ENCODE measurements around the gene PRDM11. TPM values are rescaled to one million over a fixed set of nuclear protein-coding genes. Genes with fewer than 3 reads are reported as not detected.

Gene PRDM11
- total and polyA plus RNA-seq, 2 of the 4 experiments (the other 2 are of a cell fraction) = 2.2 to 2.7 TPM

GRCh38 chr11:45156201-45156600 is 9.8 kb downstream of the PRDM11 start:
- H3K4ac ChIP-seq (ENCODE audit: low read depth, low read length) = no peak overlapping the region
- ChIA-PET CTCF (no interaction called here), POLR2A (ENCODE audit: unreplicated experiment) (no interaction called here)
- no peak overlapping the region for H2BK5ac ChIP-seq (ENCODE audit: low read depth, low read length, poor library complexity, severe bottlenecking)
- TF ChIP-seq ELK1 (IDR thresholded peaks at IDR 0.05; ENCODE audit: borderline replicate concordance, low read depth, low read length) (no peak), NFE2L2 (IDR thresholded peaks at IDR 0.05; ENCODE audit: low read depth, low read length) (no peak), CEBPB (IDR thresholded peaks at IDR 0.05; ENCODE audit: low read depth, low read length) (no peak), MXI1 (IDR thresholded peaks at IDR 0.05; ENCODE audit: borderline replicate concordance, low read depth, low read length) (no peak), RAD21 (IDR thresholded peaks at IDR 0.05; ENCODE audit: low read length) (no peak), MAFK (IDR thresholded peaks at IDR 0.05; ENCODE audit: low read depth, low read length) (no peak)
- intact Hi-C loops (cut with micrococcal nuclease) (no loop called here), dilution Hi-C loops (cut with HindIII; ENCODE audit: low sequenced_read_pairs, unreplicated experiment) (no loop called here), in situ Hi-C loops (cut with MboI; ENCODE audit: low sequenced_read_pairs) (no loop called here)
- no peak overlapping the region for H3K4me2 ChIP-seq (ENCODE audit: low read depth, low read length)
- H3K9me1 ChIP-seq (ENCODE audit: insufficient read depth, low read length) = no peaks in the 10 kb centered on the region; the same call in 1 of the 2 replicates
- H3K18ac ChIP-seq (ENCODE audit: low read depth, low read length) = no peak overlapping the region
- H3K4me3 ChIP-seq (ENCODE audit: insufficient read depth, low read depth, low read length) = no peak overlapping the region
- H3K79me1 ChIP-seq (ENCODE audit: low read depth in 1 of 2, low read length in 2 of 2) = no peaks in the 10 kb centered on the region; a peak in 1 of 4 replicates
- H3K56ac ChIP-seq (ENCODE audit: extremely low read depth, insufficient read depth, low read length) = no peak overlapping the region
- H3K23ac ChIP-seq (ENCODE audit: low read depth, low read length) = no peak overlapping the region
- H2AK9ac ChIP-seq (replicated peaks; ENCODE audit: low read depth, low read length, poor library complexity) = no peak overlapping the region
- no peak overlapping the region for H4K5ac ChIP-seq (ENCODE audit: low read depth, low read length)
- no TSS peak for BruUV-seq (replicated peaks)
- H4K91ac ChIP-seq (ENCODE audit: insufficient read depth, low read depth, low read length) = no peak overlapping the region
- H2BK20ac ChIP-seq (ENCODE audit: low read depth, low read length) = no peak overlapping the region
- no peak for DNase-seq
- H4K8ac ChIP-seq (ENCODE audit: low read depth in 2 of 2, low read length in 2 of 2) = no peak overlapping the region
- H3K14ac ChIP-seq (replicated peaks; ENCODE audit: low read depth, low read length) = no peak overlapping the region
- H3K4me1 ChIP-seq (ENCODE audit: control insufficient read depth, insufficient read depth, low read length) = peaks cover 10% of the 10 kb centered on the region
- no peak overlapping the region for H3K27ac ChIP-seq (ENCODE audit: insufficient read depth, low read length)
- no peak overlapping the region for H2BK15ac ChIP-seq (ENCODE audit: low read depth, low read length)
- H2BK120ac ChIP-seq (ENCODE audit: low read depth, low read length) = no peak overlapping the region
- H4K20me1 ChIP-seq (ENCODE audit: insufficient read depth, low read length) = peaks cover 10% of the 10 kb centered on the region
- WGBS, 2 experiments (ENCODE audit: extremely low coverage in 2 of 2, insufficient read length in 1 of 2) = no CpG with 5 or more reads among the region's 6 CpGs
- H2AK5ac ChIP-seq (ENCODE audit: low read depth, low read length) = no peak overlapping the region
- no peaks in the 10 kb centered on the region for H3K36me3 ChIP-seq (ENCODE audit: control insufficient read depth, insufficient read depth, low read length)
- H3K27me3 ChIP-seq (ENCODE audit: control insufficient read depth, insufficient read depth, low read length) = no peaks in the 10 kb centered on the region
- H2AFZ ChIP-seq (replicated peaks; ENCODE audit: low read length, poor library complexity) = no peak overlapping the region
- H3K9me3 ChIP-seq (ENCODE audit: control insufficient read depth, insufficient read depth, low read length) = no peaks in the 10 kb centered on the region
- ATAC-seq (ENCODE audit: low read depth) = no peak
- no peak overlapping the region for H3K9ac ChIP-seq (ENCODE audit: low read depth, low read length)
